Stimulated activated CD8-positive, alpha-beta memory T cell treated with anti-CD3 and anti-CD28 coated beads, Interleukin-2, amount 100 ng/mL, for 48 hours (primary cell): ENCODE results near the gene VRK1.

Source experiments
- DNase-seq, 2 donors: peaks; one replicate each; pipeline ENCODE4 v3.0.0-alpha.2; 2020; ENCODE audit warnings: low read depth in 2 of 2

The VRK1 gene

DNA sequence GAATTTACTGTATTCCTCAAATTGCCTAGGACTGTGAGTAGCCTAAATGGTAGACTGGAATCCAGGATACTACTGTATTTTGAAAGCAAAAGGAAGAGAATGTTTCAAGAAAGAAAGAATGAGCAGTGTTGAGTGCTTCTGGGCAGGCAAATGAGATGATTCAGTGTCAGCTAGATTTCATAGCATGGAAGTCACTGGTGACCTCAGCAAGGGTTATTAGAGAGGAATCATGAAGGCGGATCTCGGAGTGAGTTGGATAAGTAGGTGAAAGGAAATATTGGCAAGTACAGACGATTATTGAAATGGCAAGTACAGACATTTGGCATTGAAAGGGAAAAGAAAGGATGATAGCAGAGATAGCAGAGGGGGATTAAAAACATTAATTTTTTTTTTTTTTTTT lies 27.1 kb downstream of the VRK1 start:
- no peak for DNase-seq

DNA sequence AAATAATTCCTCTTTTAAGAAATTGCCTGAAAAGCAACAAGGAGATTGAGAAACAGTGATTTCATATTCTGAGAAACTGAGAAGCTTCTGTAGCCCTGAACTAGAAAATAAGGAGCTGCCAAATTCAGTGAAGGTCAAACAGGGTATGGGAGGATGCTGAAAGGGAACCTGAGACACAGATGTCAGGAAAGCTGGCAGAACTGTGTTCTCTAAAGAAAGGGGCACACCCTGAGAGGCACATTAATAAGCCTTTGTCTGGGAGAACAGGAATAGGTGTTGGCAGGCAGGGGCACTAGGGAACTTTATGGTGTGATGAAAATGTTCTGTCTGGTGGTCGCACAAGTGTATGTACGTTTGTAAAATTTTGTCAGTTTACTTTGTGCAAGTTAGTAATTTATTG lies 29.6 kb downstream of the VRK1 start:
- DNase-seq, result no peak

DNA sequence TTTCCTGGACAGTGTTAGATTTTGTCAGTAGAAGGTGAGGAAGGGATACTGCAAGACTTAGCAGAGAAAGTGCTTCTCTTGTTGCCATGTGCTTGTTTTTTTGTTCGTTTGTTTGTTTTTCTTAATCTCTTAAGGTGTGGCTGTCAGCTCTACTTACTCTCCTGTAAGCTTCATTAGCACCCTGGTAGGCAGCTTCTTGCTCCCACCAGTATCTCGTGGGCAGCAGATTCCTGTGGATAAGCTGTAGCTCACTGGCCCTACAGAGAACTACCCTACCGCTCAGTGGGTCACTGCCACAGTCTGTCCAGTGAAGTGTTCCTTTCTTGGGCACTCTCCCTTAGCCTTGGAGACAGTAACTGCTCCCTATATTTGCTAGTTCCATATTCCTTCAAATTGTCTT lies 30.1 kb downstream of the VRK1 start:
- DNase-seq, result no peak

DNA sequence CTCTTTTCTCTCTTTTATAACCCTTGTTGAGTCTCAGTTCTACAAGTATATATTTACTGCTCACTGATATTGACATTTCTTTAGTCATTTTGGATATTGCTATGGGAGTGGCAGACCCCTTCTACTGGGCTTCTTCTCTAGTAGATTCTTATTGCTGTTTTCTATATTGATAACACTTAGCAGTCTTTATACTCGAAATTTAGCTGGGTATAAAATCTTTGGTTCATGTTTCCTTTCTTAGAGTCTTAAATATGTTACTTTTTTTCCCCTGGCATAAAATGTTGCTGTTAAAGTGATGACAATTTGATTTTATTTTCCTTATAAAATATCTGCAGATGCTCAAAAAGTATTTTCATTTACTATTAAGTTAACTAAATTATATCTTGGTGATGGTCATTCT lies 32.6 kb downstream of the VRK1 start:
- DNase-seq, result no peak

GRCh38 chr14:96830946-96831345 lies 33.8 kb downstream of the VRK1 start:
- DNase-seq, result no peak

DNA sequence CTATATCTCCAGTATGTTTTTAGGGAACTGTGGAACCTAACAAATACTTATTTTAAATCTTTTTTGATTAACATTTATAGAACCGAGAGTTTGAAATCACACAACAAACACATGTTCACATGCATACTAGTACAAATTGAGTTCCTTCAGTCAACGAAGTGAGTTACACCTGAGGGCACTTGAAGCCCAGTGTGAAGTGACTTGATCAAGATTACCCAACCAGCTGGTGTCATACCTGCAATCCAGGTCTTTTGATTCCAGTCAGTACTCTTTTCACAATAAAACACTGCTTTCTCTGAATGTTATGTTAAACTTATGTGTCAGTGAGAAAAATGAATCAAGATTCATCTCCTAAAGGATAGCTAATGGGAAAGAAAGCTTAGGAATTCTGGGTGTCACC lies 35.2 kb downstream of the VRK1 start:
- no peak for DNase-seq

DNA sequence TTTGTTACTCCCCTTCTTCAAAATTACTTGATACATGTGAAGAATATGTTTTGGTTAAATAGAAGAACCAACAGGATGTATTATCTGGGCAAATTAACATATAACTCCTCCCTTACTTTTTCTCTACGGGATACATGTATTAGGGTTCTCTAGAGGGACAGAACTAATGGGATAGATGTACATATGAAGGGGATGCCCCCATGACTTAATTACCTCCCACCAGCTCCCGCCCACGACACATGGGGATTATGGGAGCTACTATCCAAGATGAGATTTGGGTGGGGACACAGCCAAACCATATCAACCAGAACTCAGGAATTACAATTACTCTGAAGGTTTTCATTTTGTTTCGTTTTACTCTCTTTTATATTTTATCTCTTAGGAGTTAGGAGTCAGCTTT lies 41.3 kb downstream of the VRK1 start:
- no peak for DNase-seq

DNA sequence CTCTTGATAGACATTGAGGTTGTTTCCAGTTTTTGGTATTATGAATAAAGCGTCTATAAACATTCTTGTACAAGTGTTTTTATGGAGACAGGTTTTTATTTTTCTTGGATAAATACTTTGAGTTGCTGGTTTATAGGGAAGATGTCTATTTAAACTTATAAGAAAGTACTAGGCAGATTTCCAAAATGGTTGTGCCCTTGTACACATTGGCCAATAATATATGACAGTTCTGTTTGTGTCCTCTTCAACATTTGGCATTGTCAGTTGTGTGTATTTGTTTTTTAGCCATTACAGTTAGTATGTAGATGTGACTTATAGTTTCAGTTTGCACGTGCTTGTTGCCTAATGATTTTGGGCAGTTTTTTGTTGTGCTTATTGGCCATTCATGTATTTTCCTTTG lies 42.1 kb downstream of the VRK1 start:
- DNase-seq, result no peak

- no peak for DNase-seq
Measured at GRCh38 chr14:96843137-96843536, 46.0 kb downstream of the VRK1 start.

GRCh38 chr14:96844857-96845570 lies 47.8 kb downstream of the VRK1 start:
- no peak for DNase-seq

DNA sequence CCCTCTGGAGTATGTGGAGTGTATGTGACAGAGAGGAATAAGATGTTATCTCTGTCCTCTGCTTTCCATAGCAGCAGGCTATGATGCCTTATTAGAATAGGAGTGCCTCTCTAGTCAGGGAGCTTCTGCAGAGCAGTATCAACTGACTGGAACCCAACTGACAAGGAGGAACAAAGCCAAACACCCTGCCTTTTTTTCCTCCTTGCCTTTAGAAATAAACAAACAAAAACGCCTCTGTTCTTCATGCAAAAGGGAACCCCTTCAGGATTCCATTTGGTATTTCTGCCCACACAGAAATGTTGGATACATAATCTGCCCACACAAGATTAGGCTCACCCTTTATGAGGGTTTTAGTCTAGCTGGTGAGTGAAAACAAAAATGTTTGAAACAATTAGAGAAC lies 50.3 kb downstream of the VRK1 start:
- DNase-seq, result no peak

DNA sequence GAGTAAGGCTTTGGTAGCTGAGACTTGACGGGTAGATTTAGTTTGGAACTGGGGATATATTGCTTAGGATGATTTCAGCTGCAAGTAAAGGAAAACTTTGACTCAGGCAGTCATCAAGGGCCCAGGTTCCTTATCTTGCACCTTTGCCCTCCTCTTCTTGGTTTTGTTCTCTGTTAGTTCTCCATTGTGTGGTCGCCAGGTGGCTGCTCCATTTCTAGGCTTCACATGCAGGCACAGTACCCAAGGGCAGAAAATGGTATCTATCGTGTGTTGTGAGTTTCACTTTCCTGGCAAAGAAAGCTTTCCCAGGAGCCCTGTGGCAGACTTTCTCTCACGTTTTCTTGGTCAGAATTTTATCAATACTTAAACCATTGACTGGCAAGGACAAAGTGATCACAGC lies 50.8 kb downstream of the VRK1 start:
- DNase-seq, result no peak

DNA sequence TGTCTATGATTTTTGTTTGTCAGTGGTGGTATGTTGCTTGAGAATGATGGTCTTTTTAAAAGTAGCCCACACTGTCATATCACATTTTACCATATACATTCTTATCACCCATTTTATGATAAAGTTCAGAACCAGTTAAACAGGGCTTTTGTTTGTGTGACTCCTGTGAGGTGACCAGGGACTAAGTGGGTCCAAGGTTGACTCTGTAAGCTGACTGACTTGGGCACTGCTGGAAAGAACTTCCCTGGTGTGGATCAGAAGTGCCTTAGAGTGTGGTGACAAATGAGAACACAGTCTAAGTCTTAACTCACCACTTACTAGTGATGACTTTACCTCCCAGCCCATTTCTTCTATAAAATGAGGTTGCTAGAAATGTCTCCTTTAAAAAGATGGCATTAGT lies 52.6 kb downstream of the VRK1 start:
- DNase-seq, result no peak

DNA sequence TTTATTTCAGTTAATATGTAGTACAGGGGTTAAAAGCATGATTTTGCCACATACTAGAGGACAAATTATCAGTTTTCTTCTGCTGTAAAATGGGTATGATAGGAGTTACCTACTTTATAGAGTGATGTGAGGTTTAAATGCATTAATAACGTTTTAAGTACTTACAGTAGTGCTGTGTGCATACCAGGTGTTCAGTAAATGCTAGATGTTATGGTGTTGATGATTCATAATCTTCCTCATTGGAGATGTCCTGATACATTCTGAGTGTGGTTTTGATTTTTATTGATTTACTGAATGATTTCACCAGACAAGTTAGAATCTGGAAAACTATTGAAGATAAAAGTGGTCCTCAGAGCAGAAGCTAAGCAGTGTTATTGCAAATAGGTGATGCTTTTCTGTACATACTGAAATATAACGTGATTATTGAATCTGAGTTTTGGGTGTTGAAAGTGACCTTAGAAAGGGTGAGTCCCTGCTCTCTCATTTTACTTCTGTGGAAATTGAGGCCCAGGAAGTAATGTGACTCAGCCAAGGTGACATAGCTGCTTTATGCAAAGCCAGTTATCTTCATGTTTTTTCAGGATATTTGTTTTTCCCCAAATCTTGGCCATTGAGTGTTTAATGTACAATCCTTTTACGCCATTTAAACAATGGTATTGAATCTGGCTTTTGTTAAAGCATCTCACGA lies 54.7 kb downstream of the VRK1 start:
- no peak for DNase-seq

DNA sequence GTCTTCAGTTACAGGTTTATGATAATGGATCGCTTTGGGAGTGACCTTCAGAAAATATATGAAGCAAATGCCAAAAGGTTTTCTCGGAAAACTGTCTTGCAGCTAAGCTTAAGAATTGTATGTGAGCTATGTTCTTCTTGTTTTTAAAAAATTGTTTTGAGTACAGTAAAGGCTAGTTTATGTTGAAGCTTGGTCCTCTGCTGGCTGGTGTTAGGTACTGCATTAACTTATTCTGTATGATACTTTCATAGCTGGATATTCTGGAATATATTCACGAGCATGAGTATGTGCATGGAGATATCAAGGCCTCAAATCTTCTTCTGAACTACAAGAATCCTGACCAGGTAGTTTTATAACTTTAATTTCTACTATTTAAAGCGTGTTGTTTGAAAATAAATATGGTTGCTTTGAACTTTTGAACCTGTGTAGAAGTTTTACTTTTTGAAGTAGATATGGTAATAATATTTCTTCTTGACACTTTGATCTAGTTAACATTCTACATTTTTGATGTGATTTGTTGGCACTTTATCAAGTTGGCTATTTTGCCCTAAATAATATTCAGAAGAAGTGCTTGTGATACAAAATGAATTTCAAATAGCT lies 55.7 kb downstream of the VRK1 start:
- no peak for DNase-seq

DNA sequence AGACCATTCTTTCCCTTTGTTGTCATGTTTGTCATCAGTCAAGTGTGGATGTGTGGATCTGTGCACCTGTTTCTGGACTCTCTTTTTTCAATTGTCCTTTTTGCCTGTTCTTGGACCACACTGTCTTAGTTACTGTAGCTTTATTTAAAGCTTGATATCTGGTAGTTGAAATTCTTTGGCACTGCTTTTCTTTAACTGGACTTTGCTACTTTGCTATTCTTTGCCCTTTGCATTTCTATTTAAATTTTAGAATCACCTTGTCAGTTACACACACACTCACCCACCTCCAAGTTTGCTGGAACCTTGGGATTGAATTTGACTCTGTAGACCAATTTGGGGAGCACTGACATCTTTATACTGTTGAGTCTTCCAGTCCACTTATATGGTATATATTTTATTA lies 61.5 kb downstream of the VRK1 start:
- DNase-seq, result no peak

- no peak for DNase-seq
Measured at GRCh38 chr14:96861568-96862310, 64.6 kb downstream of the VRK1 start.

GRCh38 chr14:96863327-96863985 lies 66.3 kb downstream of the VRK1 start:
- no peak for DNase-seq

DNA sequence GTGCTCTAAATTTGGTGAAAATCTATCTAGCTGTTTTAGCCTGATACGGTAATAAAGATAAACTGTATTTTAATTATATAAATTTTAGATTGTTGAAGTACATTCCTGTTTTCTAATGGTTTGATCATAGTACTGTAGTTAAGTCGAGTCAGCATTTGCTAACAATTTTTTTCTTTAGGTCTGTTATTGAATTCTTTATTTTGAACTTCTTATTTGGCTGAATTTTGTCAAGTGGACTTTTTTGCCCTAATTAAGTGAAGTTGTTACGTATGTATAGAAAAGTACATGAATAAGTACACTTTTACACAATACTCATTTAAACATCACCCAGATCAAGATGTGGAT lies 66.8 kb downstream of the VRK1 start:
- no peak for DNase-seq

GRCh38 chr14:96867634-96868033 lies 70.5 kb downstream of the VRK1 start:
- DNase-seq, result no peak

GRCh38 chr14:96874127-96874526 lies 76.9 kb downstream of the VRK1 start:
- DNase-seq, result no peak

- no peak for DNase-seq
Measured at GRCh38 chr14:96876747-96877146, 79.6 kb downstream of the VRK1 start.
